ENCODE data around the gene AMPH. TPM values are rescaled to one million over a fixed set of nuclear protein-coding genes. Genes with fewer than 3 reads are reported as not detected.

Gene AMPH
- total and polyA plus RNA-seq, 4 donors = 0.18 to 6.6 (median 3.6) TPM

DNA sequence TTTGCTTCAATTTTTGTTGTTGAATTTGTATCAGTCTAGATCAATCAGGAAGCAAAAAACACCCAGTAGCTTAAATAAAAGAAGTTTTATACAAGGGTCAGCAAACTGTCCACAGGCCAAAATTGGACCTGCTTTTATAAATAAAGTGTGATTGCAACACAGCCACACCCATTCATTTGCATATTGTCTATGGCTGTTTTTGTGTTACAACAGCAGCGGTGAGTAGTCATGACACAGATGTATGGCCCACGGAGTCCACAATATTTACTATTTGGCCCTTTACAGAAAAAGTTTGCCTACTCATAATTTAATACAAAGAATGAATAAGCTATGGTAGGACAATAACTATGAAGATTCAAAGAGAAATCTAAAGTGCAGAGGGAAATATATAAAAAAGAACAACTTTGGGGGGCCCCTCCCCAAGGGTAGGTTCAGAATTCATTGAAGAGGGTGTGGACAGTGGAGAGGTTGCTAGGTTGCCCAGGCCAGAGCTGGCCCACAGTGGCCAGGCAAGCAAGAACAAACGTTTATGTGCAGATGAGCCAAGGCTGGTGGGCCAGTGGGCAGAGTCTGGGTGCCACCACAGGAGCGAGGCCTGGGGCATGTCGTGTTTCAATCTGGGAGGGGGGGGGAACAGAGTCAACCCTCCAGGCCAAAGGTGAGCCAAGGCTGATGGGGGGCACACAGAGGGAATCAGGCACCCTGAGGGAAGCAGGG is 47.0 kb upstream of the AMPH start:
- no peak for DNase-seq
- peaks cover 0 to 6% (median 1%) of the 10 kb centered on the region in 4 donors for H3K9me3 ChIP-seq (ENCODE audit: control insufficient read depth in 4 of 4, insufficient read depth in 3 of 4, low read length in 3 of 4)
- no peak overlapping the region for H3K4me3 ChIP-seq
- no peak overlapping the region for H3K27ac ChIP-seq (ENCODE audit: low read depth in 1 of 2, low read length in 1 of 2)
- ATAC-seq (ENCODE audit: insufficient read depth, low FRiP score) = no peak
- TF ChIP-seq, protein P1, sequence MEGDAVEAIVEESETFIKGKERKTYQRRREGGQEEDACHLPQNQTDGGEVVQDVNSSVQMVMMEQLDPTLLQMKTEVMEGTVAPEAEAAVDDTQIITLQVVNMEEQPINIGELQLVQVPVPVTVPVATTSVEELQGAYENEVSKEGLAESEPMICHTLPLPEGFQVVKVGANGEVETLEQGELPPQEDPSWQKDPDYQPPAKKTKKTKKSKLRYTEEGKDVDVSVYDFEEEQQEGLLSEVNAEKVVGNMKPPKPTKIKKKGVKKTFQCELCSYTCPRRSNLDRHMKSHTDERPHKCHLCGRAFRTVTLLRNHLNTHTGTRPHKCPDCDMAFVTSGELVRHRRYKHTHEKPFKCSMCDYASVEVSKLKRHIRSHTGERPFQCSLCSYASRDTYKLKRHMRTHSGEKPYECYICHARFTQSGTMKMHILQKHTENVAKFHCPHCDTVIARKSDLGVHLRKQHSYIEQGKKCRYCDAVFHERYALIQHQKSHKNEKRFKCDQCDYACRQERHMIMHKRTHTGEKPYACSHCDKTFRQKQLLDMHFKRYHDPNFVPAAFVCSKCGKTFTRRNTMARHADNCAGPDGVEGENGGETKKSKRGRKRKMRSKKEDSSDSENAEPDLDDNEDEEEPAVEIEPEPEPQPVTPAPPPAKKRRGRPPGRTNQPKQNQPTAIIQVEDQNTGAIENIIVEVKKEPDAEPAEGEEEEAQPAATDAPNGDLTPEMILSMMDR (IDR thresholded peaks at IDR 0.05; ENCODE audit: control extremely low read depth, extremely low read depth) = no peak
- peaks cover 0 to 13% (median 5%) of the 10 kb centered on the region in 5 donors for H3K4me1 ChIP-seq (ENCODE audit: control insufficient read depth in 5 of 5, insufficient read depth in 5 of 5, low read length in 5 of 5)
- H3K27me3 ChIP-seq (ENCODE audit: control insufficient read depth in 3 of 3, insufficient read depth in 3 of 3, low read length in 2 of 3) = no peaks in the 10 kb centered on the region
- WGBS, 2 donors = 86 to 92% methylated on average over 5 of the region's 5 CpGs
- no peaks in the 10 kb centered on the region for H3K36me3 ChIP-seq (ENCODE audit: control insufficient read depth in 4 of 4, insufficient read depth in 4 of 4, low read length in 4 of 4)
- no peak overlapping the region for H3K9ac ChIP-seq (ENCODE audit: insufficient read depth in 1 of 2, low read length in 2 of 2)

DNA sequence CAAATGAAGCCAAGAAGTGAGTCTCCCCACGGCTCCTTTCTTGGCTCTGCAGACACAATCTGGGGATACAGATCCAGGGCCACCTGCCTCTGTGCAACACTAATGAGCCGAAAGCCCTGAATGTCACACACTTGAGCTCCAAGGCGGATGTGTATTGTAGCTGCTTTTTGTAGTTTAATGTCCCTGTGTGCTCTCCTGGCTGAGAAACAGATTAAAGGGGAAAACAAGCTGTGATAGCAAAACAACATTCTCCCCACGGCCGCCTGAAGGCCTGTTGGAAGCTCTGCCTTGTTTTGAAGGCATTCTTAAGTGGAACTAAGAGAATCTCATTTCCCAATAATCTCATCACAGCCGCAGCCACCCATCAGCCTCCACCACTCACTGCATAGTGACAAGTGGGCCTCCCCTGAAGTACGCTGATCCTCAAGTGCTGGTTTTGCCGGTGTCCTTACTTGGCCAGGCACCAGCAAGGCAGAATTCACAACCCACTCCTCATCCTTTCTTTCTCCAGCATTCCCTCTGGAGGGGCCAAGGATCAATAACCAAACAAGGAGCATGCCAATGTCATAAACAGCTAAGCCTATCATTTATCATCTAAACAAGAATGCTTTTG is 44.4 kb upstream of the AMPH start:
- peaks cover 0 to 6% (median 1%) of the 10 kb centered on the region in 4 donors for H3K9me3 ChIP-seq (ENCODE audit: control insufficient read depth in 4 of 4, insufficient read depth in 3 of 4, low read length in 3 of 4)
- H3K4me1 ChIP-seq (ENCODE audit: control insufficient read depth in 5 of 5, insufficient read depth in 5 of 5, low read length in 5 of 5) = no peaks in the 10 kb centered on the region
- no peak overlapping the region for H3K4me3 ChIP-seq
- no peaks in the 10 kb centered on the region for H3K36me3 ChIP-seq (ENCODE audit: control insufficient read depth in 4 of 4, insufficient read depth in 4 of 4, low read length in 4 of 4)
- H3K27me3 ChIP-seq (ENCODE audit: control insufficient read depth in 3 of 3, insufficient read depth in 3 of 3, low read length in 2 of 3) = no peaks in the 10 kb centered on the region
- H3K27ac ChIP-seq (ENCODE audit: low read depth in 1 of 2, low read length in 1 of 2) = no peak overlapping the region
- ATAC-seq (ENCODE audit: insufficient read depth, low FRiP score) (no peak), DNase-seq (peak in 1 of 3 donors; percentile 6)
- TF ChIP-seq, protein P1 (IDR thresholded peaks at IDR 0.05; ENCODE audit: control extremely low read depth, extremely low read depth) = no peak
- H3K9ac ChIP-seq (ENCODE audit: insufficient read depth in 1 of 2, low read length in 2 of 2) = no peak overlapping the region
- 62 to 81% methylated on average over 8 of the region's 8 CpGs for WGBS, 2 donors

DNA sequence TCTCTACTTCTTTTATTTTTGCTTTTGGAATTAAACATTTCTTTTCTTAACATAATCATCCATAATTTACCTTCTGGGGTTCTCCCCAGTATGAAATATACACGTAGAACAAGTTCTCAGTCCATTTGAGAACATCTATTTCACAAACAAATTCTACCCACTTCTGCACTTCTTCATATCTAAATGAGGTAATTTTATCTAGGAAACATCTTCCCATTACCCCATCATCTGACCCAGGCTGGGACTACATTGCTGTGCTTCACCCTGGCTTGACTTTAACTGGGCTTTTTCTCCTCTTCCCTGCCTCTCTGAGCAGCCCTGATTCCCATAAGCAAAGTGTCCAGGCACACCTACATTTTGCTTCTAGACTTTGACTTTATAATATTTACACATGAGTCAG is 43.3 kb upstream of the AMPH start:
- TF ChIP-seq, protein P1 (IDR thresholded peaks at IDR 0.05; ENCODE audit: control extremely low read depth, extremely low read depth) = no peak
- ATAC-seq (ENCODE audit: insufficient read depth, low FRiP score) (no peak), DNase-seq (no peak)
- Histone ChIP-seq H3K27ac (ENCODE audit: low read depth in 1 of 2, low read length in 1 of 2) (no peak overlapping the region), H3K36me3 (ENCODE audit: control insufficient read depth in 4 of 4, insufficient read depth in 4 of 4, low read length in 4 of 4) (no peaks in the 10 kb centered on the region), H3K9me3 (ENCODE audit: control insufficient read depth in 4 of 4, insufficient read depth in 3 of 4, low read length in 3 of 4) (peaks cover 0 to 6% (median 1%) of the 10 kb centered on the region in 4 donors), H3K4me3 (no peak overlapping the region), H3K27me3 (ENCODE audit: control insufficient read depth in 3 of 3, insufficient read depth in 3 of 3, low read length in 2 of 3) (no peaks in the 10 kb centered on the region), H3K9ac (ENCODE audit: insufficient read depth in 1 of 2, low read length in 2 of 2) (no peak overlapping the region), H3K4me1 (ENCODE audit: control insufficient read depth in 5 of 5, insufficient read depth in 5 of 5, low read length in 5 of 5) (no peaks in the 10 kb centered on the region)
- 39 to 40% methylated on average over 1 of the region's 1 CpG for WGBS, 2 donors

Data from lung (tissue), 12 donors.